ENCODE measurements around the gene CYP26B1.

Gene CYP26B1

GRCh38 chr2:72112401-72112800, 35.3 kb downstream of the CYP26B1 start:
- no peak for ATAC-seq
- no peak for TF ChIP-seq ZFP3 (CRISPR knock-in tag; IDR thresholded peaks at IDR 0.05)
- TF ChIP-seq ZNF565 (CRISPR knock-in tag; conservative IDR thresholded peaks at IDR 0.05; ENCODE audit: low read depth), result no peak
- TF ChIP-seq TSHZ2 (CRISPR knock-in tag; IDR thresholded peaks at IDR 0.05), result no peak
- no peak for TF ChIP-seq ZC3H10 (CRISPR knock-in tag; IDR thresholded peaks at IDR 0.05)
- TF ChIP-seq ESRRG (CRISPR knock-in tag; IDR thresholded peaks at IDR 0.05), result no peak
- TF ChIP-seq PATZ1 (CRISPR knock-in tag; IDR thresholded peaks at IDR 0.05; ENCODE audit: borderline replicate concordance), result no peak
- no peak for TF ChIP-seq SNAI2 (CRISPR knock-in tag; IDR thresholded peaks at IDR 0.05)
- no peak for TF ChIP-seq CSDC2 (CRISPR knock-in tag; IDR thresholded peaks at IDR 0.05)
- no peak for TF ChIP-seq OSR1 (CRISPR knock-in tag; IDR thresholded peaks at IDR 0.05)
- TF ChIP-seq ZFP30 (CRISPR knock-in tag; IDR thresholded peaks at IDR 0.05), result no peak
- no peak for TF ChIP-seq PPARA (CRISPR knock-in tag; IDR thresholded peaks at IDR 0.05; ENCODE audit: borderline replicate concordance)
- no peak for TF ChIP-seq ZNF8 (CRISPR knock-in tag; IDR thresholded peaks at IDR 0.05)
- TF ChIP-seq GLIS3 (CRISPR knock-in tag; IDR thresholded peaks at IDR 0.05), result no peak
- TF ChIP-seq TOX (CRISPR knock-in tag; IDR thresholded peaks at IDR 0.05; ENCODE audit: borderline replicate concordance), result no peak
- no peak for TF ChIP-seq CREB5 (CRISPR knock-in tag; IDR thresholded peaks at IDR 0.05; ENCODE audit: low read depth)
- TF ChIP-seq TCF4 (CRISPR knock-in tag; IDR thresholded peaks at IDR 0.05; ENCODE audit: borderline replicate concordance), result no peak
- no peak for TF ChIP-seq ZNF70 (CRISPR knock-in tag; IDR thresholded peaks at IDR 0.05)
- TF ChIP-seq ISL1 (CRISPR knock-in tag; IDR thresholded peaks at IDR 0.05), result no peak
- no peak for TF ChIP-seq ARNTL (CRISPR knock-in tag; IDR thresholded peaks at IDR 0.05; ENCODE audit: borderline replicate concordance, low read depth)
- no peak for TF ChIP-seq POU6F1 (CRISPR knock-in tag; IDR thresholded peaks at IDR 0.05; ENCODE audit: borderline replicate concordance, low read depth)

GRCh38 chr2:72111061-72111460, 36.6 kb downstream of the CYP26B1 start:
- no peak for ATAC-seq
- TF ChIP-seq ARNTL (CRISPR knock-in tag; IDR thresholded peaks at IDR 0.05; ENCODE audit: borderline replicate concordance, low read depth), result no peak
- TF ChIP-seq ZC3H10 (CRISPR knock-in tag; IDR thresholded peaks at IDR 0.05), result no peak
- no peak for TF ChIP-seq PATZ1 (CRISPR knock-in tag; IDR thresholded peaks at IDR 0.05; ENCODE audit: borderline replicate concordance)
- no peak for TF ChIP-seq BACH2 (CRISPR knock-in tag; IDR thresholded peaks at IDR 0.05; ENCODE audit: borderline replicate concordance)
- no peak for TF ChIP-seq ISL1 (CRISPR knock-in tag; IDR thresholded peaks at IDR 0.05)
- TF ChIP-seq CREB5 (CRISPR knock-in tag; IDR thresholded peaks at IDR 0.05; ENCODE audit: low read depth), result no peak
- no peak for TF ChIP-seq PPARA (CRISPR knock-in tag; IDR thresholded peaks at IDR 0.05; ENCODE audit: borderline replicate concordance)
- TF ChIP-seq SNAI2 (CRISPR knock-in tag; IDR thresholded peaks at IDR 0.05), result no peak
- no peak for TF ChIP-seq OSR1 (CRISPR knock-in tag; IDR thresholded peaks at IDR 0.05)
- TF ChIP-seq ESRRG (CRISPR knock-in tag; IDR thresholded peaks at IDR 0.05), result no peak
- no peak for TF ChIP-seq ZNF565 (CRISPR knock-in tag; conservative IDR thresholded peaks at IDR 0.05; ENCODE audit: low read depth)
- no peak for TF ChIP-seq ZNF70 (CRISPR knock-in tag; IDR thresholded peaks at IDR 0.05)
- no peak for TF ChIP-seq TOX (CRISPR knock-in tag; IDR thresholded peaks at IDR 0.05; ENCODE audit: borderline replicate concordance)
- no peak for TF ChIP-seq ZNF8 (CRISPR knock-in tag; IDR thresholded peaks at IDR 0.05)
- no peak for TF ChIP-seq GLIS3 (CRISPR knock-in tag; IDR thresholded peaks at IDR 0.05)
- TF ChIP-seq CSDC2 (CRISPR knock-in tag; IDR thresholded peaks at IDR 0.05), result no peak
- no peak for TF ChIP-seq RARB (CRISPR knock-in tag; IDR thresholded peaks at IDR 0.05)
- TF ChIP-seq ZFP30 (CRISPR knock-in tag; IDR thresholded peaks at IDR 0.05), result no peak
- TF ChIP-seq CSRNP3 (CRISPR knock-in tag; IDR thresholded peaks at IDR 0.05), result no peak
